Transverse colon (tissue), 3 donors: ENCODE data around the gene HMGN2.

Source experiments
- CTCF ChIP-seq, 5 experiments: fragments of 200-600 bp in 3 of 5; fragments of 450-650 bp in 2 of 5; sonication (generic) in 3 of 5; IDR thresholded peaks; 1 replicate in 2 of 5; 2 replicates in 3 of 5; pipeline ENCODE4 v1.5.1; 2016 to 2017; ENCODE audit warnings: antibody characterized with exemption in 5 of 5, inconsistent platforms in 3 of 5, mild to moderate bottlenecking in 2 of 5, moderate library complexity in 1 of 5
- POLR2A ChIP-seq: fragments of 450-650 bp; IDR thresholded peaks from one replicate; pipeline ENCODE4 v1.6.1; 2016; ENCODE audit warnings: antibody characterized with exemption, mild to moderate bottlenecking, moderate library complexity

GRCh38 chr1:26471498-26472319, 531 bp upstream of the HMGN2 start:
- TF ChIP-seq CTCF (IDR thresholded peaks at IDR 0.05), result no peak
- TF ChIP-seq POLR2A, result peak; percentile 7
